ENCODE results near the gene PAN3.

The PAN3 gene

DNA sequence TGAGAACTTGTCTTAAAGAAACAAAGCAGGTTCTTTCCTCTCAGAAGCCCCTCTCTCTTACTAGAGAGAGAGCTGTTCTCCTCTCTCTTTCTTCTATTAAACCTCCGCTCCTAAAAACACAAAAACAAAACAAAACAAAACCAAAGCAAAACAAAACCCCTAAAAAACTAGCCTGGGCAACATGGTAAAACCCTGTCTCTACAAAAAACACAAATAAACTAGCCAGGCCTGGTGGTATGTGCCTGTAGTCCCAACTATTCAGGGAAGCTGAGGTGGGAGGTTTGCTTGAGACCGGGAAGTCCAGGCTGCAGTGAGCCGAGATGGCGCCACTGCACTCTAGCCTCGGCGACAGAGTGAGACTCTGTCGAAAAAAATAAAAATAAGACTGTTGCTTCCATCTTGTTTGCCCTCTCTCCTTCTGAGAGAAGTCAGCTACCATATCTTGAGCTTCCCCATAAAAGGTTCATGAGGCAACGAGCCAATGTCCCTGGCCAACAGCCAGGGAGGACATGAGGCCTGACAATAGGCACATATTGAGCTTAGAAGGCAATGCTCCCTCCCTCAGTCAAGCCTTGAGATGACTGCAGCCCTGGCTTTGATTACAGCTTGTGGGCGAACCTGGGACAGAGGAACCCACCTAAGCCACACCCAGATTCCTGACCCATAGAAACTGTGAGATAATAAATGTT, 20.5 kb upstream of the PAN3 start:
- TF ChIP-seq, protein P1, sequence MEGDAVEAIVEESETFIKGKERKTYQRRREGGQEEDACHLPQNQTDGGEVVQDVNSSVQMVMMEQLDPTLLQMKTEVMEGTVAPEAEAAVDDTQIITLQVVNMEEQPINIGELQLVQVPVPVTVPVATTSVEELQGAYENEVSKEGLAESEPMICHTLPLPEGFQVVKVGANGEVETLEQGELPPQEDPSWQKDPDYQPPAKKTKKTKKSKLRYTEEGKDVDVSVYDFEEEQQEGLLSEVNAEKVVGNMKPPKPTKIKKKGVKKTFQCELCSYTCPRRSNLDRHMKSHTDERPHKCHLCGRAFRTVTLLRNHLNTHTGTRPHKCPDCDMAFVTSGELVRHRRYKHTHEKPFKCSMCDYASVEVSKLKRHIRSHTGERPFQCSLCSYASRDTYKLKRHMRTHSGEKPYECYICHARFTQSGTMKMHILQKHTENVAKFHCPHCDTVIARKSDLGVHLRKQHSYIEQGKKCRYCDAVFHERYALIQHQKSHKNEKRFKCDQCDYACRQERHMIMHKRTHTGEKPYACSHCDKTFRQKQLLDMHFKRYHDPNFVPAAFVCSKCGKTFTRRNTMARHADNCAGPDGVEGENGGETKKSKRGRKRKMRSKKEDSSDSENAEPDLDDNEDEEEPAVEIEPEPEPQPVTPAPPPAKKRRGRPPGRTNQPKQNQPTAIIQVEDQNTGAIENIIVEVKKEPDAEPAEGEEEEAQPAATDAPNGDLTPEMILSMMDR (conservative IDR thresholded peaks at IDR 0.05; ENCODE audit: low read depth): no peak
- POLR2A ChIA-PET (ENCODE audit: low non-redundant PET): no interaction called here
- CTCF ChIA-PET: no interaction called here
- DNase-seq (ENCODE audit: low spot score): no peak
- no peak overlapping the region for H3K27ac ChIP-seq

DNA sequence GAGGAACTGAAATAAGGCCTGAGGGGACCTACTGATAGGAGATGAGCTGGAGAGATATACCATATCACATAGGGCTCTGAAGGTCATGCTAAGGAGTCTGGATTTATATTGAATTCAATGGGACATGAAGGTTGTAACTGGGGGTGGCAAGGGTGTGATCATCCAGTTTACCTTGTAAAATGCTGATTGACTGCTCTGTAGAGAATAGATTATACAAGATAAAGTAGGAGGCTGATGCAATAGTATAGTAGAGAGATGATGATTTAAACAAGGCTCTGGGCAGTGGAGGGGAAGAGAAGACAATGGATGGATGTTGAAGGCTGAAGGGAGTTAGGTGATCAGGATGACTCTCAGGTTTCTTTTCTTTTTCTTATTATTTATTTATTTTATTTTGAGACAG, 18.0 kb upstream of the PAN3 start:
- TF ChIP-seq, protein P1 (conservative IDR thresholded peaks at IDR 0.05; ENCODE audit: low read depth): no peak
- ChIA-PET CTCF (no interaction called here), POLR2A (ENCODE audit: low non-redundant PET) (no interaction called here)
- no peak overlapping the region for H3K27ac ChIP-seq
- DNase-seq (ENCODE audit: low spot score): no peak

DNA sequence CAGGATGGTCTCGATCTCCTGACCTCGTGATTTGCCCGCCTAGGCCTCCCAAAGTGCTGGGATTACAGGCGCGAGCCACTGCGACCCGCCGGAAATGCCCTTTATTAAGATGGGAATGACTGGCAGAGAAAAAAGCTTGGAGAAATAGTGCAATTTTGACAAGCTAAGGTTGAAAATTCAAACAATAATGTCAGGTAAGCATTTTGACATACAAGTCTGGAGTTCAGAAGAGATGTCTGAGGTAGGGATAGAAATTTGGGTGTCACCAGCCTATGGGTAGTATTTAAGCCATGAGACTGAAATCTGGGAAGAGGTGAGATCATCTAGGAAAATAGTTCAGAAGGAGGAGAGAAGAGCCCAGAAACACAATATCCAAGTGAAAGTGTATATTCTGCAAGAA, 17.1 kb upstream of the PAN3 start:
- H3K27ac ChIP-seq: no peak overlapping the region
- TF ChIP-seq, protein P1 (conservative IDR thresholded peaks at IDR 0.05; ENCODE audit: low read depth): no peak
- CTCF ChIA-PET: no interaction called here
- no peak for DNase-seq (ENCODE audit: low spot score)
- POLR2A ChIA-PET (ENCODE audit: low non-redundant PET): no interaction called here

DNA sequence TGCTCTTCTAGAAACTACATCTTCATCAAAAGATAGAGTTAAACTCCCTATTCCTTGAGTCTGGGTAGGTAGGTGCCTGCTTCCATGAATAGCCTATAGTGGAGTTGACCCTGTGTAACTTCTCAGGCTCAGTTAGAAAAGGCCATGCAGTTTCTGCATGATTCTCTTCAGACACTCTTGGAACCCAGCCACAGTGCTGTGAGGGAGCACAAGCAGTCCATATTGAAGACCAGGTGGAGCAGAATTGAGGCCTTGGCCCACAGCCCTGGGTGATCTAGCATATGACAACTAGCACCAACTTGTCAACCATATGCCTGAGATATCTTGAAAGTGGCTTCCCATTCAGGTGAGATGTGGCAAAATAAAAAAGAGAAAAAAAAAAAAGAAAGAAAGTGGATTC, 10.3 kb upstream of the PAN3 start:
- TF ChIP-seq, protein P1 (conservative IDR thresholded peaks at IDR 0.05; ENCODE audit: low read depth): no peak
- ChIA-PET CTCF (no interaction called here), POLR2A (ENCODE audit: low non-redundant PET) (no interaction called here)
- no peak for DNase-seq (ENCODE audit: low spot score)
- H3K27ac ChIP-seq: no peak overlapping the region

DNA sequence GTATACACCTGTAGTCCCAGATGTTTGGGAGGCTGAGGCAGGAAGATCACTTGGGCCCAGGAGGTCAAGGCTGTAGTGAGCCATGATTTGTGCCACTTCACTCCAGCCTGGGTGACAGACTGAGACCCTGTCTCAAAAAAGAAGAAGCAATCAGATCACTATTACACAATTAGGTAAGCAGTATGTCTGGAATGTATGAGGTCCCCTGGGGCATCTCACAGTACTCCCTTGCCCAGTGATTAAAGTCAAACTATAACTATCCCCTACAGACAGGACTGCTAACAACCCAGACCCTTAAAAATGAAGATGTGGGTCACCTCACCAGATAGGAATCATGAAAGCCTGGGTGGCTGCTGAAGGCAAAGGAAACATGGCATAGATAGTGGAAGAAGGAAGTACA, 9.4 kb upstream of the PAN3 start:
- DNase-seq (ENCODE audit: low spot score): no peak
- TF ChIP-seq, protein P1 (conservative IDR thresholded peaks at IDR 0.05; ENCODE audit: low read depth): no peak
- POLR2A ChIA-PET (ENCODE audit: low non-redundant PET): no interaction called here
- no peak overlapping the region for H3K27ac ChIP-seq
- CTCF ChIA-PET: no interaction called here

DNA sequence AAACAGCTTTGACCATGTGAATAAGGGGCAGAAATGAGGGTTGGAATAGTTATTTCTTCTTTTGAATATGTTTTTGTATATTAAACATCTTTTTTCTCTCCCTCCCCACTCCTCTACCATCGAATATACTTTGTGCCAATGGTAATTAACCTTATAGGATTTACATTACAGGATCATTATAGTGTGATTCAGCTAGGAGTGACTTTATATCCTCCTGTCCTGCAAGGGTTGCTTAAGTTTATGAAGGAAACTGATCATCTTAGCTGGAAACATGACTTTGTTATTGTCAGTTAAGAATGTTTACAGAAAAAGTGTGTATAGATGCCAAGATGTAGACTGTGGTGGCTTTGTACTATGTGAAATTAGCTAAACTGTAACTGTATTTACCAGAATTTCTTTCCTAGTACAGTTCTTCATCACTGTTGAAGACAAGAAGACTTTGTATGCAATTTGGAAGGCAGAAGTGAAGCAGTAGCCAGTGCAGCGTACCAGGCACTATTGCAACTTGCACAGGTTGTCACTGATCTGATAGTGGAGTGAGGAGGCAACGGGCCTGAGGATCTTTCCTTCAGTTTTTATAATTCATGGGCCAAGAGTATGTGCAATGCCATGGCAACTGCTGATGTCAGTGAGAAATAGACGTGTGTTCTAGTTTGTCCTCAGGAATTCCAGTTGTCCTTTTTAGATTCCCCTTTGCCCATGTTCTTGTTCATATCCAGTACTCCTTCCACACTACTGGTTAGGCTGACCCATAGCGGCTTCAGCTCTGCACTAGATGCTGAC, 8.2 kb upstream of the PAN3 start:
- TF ChIP-seq, protein P1 (conservative IDR thresholded peaks at IDR 0.05; ENCODE audit: low read depth): no peak
- CTCF ChIA-PET: no interaction called here
- no peak for DNase-seq (ENCODE audit: low spot score)
- H3K27ac ChIP-seq: no peak overlapping the region
- POLR2A ChIA-PET (ENCODE audit: low non-redundant PET): no interaction called here
